T-helper 1 cell treated with Interleukin-12 subunit alpha and Interleukin-12 subunit beta and Interleukin-4 antibody, amounts not matched to agents 30 ng/mL and 1 ng/mL, for 36 hours (primary cell): ENCODE results near the gene PPP1R15B. TPM values are rescaled to one million over a fixed set of nuclear protein-coding genes. Genes with fewer than 3 reads are reported as not detected.
"Not testable (repeated sequence)": the region's sequence is repeated elsewhere in the genome, so short reads cannot be mapped to it uniquely, and the experiment has no call there.

Experiments
- intact Hi-C: fragments of 100-400 bp; cut with micrococcal nuclease; formaldehyde crosslinking; loops from one replicate; pipeline ENCODE4 v1.15.1; 2024
- total RNA-seq: library from RNA; stranded (reverse); gene quantifications from 2 replicates; pipeline ENCODE4 v1.2.3, GENCODE V29; 2022

Gene PPP1R15B
- total RNA-seq, 1 donor from 2014 or later: 75.6 TPM

DNA sequence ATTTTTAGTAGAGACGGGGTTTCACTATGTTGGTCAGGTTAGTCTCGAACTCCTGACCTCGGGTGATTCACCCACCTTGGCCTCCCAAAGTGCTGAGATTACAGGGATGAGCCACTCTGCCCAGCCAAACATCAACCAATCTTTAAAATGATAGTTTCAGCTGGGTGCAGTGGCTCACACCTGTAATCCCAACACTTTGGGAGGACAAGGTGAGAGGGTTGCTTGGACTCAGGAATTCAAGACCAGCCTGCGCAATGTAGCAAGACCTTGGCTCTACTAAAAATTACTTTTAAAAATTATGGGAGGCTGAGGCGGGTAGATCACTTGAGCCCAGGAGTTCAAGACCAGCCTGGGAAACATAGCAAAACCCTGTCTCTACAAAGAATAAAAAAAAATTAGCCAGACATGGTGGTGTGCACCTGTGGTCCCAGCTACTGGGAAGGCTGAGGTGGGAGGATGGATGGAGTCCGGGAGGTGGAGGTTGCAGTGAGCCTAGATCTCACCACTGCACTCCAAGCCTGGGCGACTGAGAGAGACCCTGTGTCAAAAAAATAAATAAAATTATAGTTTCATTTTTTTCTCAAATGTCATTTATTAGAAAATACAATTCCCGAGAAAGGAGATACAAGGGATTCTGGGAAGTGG is 10.6 kb upstream of the PPP1R15B start:
- intact Hi-C loops: not testable (repeated sequence)

DNA sequence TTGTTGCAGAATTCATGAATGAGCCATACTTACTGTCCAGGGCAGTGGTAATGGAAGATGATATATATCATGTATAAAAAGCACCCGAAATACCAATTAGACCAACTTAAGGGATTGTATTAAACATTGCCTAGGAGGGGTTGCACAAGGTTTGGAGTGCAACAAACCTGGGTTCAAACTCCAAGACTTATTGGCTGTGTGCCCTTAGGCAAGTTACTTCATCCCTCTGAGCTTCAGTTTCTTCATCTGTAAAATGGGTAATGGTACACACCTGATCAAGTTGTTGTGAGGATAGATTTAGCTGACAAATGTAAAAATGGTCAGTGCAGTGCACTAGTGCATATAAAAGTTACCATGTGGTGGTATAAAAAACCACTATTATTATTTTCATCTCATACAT is 9.8 kb upstream of the PPP1R15B start:
- intact Hi-C loops: no loop called here

DNA sequence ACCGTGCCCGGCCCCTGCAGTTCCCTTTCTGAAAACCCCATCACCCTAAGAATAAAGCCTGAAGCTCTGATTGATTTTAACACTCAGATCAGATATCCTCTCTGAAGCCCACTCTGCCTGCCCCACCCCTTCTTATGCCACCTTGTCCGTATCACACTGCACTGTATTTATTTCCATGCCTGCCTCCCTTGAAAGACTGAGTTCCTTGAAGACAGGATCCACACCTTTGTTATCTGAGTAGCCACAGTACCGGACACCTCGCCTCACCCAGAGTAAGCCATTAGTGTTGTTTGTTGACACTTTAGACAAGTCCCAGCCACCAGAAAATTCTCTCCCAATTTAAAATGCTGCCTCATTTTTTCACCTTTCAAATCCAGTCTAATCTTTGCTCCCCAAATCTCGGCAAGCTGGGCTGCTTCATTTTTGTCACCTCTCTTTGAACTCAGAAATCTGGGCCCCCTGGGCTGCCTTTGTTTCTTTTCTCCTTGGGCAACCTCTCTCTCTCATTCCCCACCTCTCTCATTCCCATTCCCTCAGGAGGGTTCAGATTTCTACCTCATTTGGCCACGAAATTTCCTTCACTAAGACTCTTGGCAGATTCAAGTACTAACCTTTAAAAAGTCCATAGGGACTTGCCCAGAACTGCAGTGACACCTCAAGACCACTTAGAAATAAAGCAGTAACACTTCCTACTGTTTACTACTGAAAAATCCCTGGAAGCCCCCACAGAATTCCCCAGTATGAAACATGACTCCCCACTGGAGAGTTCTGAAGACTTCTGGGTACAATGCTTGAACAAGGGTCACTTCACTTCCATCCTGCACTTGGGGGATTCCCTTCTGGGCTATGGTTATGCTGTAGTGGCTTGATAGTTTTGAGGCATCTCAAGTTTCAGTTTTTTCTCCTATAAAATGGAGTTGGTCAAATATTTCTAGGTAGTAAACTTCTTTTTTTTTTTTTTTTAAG is 8.7 kb upstream of the PPP1R15B start:
- intact Hi-C loops: no loop called here

DNA sequence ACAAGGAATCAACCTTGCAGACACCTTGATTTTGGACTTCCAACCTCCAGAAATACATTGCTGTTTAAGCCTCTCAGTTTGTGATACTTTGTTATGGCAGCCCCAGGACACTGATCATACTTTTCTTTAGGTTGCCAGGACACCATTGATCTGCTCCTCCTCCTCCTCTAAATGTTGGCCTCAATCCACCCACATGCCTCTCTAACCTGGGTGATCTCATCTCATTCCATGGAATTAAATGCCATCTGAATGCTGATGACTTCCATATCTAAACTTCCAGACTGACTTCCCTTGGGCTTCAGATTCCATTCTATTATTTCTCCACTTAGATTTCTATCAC is 7.4 kb upstream of the PPP1R15B start:
- intact Hi-C loops: no loop called here

DNA sequence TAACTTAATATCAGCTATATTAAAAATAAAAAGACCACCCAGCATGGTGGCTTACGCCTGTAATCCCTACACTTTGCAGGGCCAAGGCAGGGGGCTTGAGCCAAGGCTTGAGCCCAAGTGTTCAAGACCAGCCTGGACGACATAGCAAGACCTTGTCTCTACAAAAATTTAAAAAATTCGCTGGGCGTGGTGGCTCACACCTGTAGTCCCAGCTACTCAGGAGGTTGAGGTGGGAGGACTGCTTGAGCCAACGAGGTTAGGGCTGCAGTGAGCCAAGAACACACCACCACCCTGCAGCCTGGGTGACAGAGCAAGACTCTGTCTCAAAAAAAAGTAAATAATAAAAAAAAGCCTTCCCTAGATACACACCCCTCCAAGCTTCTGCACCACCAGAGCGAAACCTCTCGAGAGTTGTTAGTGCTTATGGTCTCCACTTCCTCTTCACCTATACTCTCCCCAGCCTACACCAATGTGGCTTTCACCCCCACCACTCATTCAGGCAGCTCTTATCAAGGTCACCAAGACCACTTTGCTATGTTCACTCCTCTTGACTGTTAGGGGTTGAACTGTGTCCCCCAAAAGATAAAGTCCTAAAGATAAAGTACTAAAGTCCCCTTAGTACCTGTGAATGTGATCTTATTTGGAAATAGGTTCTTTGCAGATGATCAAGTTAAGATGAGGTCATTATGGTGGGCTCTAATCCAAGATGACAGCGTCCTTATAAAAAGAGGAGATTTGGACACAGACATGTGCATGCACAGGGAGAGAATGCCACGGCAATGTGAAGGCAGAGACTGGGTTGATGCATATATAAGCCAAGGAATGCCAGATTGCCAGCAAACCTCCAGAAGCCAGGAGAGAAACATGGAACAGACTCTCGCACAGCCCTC is 6.8 kb upstream of the PPP1R15B start:
- intact Hi-C loops: no loop called here

DNA sequence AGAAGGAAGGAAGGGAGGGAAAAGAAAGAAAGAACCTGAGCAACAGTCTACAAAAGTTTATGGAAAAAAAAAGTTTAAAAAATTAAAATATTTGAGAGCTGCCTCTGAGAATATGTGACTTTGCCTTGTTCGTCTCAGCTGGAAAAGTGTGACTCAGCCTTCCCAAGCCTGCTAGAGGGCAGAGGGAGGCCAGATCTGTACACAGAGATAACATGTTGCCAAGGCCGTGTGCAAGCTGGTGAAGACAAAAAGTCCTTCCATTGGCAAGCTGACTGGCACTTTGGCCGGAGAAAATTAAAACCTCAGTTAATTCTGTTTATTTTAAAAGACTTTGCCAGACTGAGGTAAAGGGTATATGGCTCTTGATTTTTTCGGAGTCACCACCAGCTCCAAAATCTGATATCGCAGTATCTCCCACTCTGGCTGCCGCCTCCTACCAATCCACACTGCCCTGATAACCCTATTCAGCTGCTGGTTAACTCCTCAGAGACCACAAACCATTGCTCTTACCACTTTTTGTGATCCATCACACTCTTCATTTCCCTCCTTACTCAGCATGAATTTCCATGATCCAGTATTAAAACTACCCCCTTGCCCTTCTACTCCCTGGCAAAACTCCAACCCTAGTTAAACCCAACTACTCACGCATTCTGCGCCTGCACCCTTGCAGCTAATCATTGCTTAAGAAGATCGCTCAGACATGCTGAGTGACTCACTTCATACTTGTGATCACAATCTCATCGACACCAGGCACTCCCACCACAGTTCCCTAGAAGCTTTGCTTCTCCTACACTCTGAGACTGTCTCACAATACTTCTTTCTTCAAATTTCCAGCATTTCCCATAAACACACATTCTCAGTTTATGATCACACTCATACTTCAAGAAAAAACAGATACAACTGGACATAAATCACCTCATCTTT is 5.7 kb upstream of the PPP1R15B start:
- intact Hi-C loops: no loop called here

DNA sequence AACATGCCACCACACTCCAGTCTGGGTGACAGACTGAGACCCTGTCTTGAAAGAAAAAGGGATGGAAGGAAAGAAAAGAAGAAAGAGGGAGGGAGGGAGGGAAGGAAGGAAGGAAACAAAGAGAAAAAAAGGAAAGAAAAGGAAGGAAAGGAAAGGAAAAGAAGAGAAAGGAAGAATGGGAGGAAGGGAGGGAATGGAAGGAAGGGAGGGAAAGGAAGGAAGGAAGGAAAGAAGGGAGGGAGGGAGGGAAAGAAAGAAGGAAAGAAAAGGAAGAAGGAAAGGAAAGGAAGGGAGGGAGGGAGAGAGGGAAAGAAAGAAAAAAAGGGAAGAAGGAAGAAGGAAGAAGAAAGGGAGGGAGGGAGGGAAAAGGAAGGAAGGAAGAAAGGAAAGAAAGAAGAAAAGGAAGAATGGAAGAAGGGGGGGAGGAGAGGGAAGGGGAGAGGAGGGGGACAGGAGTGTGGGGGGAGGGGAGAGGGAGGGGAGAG is 5.0 kb upstream of the PPP1R15B start:
- intact Hi-C loops: no loop called here

DNA sequence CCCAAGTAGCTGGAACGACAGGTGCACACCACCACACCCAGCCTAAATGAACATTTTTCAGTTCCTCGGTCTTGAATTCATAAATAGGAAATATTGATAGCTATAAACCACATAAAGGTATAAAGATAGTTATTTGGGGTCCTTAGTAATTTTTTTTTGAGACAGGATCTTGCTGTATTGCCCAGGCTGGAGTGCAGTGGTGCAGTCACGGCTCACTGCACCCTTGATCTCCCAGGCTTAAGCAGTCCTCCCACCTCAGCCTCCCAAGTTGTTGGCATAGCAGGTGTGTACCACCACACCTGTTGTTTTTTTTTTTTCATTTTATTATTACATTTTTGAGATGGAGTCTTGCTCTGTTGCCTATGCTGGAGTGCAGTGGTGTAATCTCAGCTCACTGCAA is 3.7 kb upstream of the PPP1R15B start:
- intact Hi-C loops: no loop called here

DNA sequence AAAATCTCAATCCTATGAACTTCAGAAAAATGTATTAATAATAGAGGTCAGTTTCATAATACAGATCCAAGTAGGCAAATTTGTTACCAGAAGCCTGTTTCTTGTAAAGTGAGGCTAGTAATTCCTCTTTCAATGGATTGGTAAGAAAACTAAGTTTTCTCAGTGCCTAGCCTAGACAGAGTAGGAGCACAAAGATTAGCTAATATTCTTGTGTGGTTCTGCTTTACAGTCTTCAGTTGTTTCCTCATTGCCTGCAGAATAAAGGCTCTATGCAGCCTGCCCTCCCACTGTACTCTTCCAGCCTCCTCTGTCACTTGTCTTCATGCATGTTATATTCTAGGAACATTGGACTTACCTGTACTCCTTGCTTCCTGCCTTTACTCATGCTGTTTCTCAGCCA is 2.4 kb upstream of the PPP1R15B start:
- intact Hi-C loops: loop anchor here (5.0 kb wide), 2 partner anchors 798 to 1087 kb away; partner anchors contain the start of gene DSTYK

DNA sequence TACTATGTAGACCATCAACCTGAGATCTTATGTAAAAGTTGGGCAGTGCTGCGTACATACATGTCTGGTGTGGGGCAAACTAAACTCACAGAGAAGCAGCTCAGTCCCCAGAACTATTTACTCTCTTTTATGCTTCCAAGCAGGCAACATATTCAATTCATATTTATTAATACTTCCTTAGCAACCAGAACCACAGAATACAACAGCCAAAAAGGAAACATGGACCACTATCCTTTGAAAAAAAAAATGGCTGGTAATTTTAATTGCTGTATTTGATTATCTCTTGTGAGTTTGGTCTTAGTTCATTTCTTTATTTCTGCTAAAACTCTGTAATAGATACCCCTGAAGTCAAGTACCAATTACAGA is 1.5 kb upstream of the PPP1R15B start:
- intact Hi-C loops: loop anchor here (2.0 to 5.0 kb wide), 3 partner anchors 18 to 1086 kb away; partner anchors contain the start of gene DSTYK

DNA sequence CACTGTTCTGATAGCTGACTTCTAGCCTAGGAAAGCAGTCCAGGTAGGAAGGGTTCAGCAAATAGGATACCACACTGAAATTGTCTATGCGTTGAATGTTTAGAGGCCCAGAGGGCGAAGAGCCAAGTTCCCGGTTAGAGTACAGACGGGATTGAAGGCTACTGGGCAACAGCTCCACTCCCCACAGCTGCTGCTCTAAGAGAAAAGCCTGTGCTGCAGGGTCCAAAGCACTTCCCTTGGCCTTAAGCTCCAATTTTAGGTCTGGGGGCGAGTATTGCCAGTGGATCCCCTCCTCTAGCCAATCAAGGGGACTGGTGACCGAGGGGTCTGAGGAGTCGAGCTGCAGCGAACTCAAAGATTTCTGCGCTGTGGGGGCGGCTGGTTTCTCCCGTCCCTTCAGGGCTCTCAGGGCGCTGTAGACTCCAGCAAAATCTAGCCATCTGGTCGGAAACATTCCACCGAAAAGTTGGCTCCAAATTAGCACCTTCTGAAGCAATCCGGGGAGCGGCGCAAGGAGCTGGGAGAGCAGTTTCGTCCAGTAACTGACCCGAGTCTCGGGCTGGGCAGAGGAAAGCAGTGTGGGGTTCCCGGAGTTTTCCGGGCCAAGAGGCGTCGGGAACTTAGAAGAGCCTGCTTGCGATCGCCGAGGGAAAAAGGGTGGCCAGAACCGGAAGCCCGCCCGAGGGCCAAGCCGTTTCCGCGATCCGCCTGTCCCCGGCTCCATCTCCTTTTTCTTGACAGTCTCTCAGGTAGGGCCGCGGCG is 748 bp downstream of the PPP1R15B start:
- intact Hi-C loops: loop anchor here (1.0 to 5.0 kb wide), 12 partner anchors 83 to 1522 kb away; partner anchors contain the start of genes DSTYK, MDM4, PIK3C2B and RABIF

DNA sequence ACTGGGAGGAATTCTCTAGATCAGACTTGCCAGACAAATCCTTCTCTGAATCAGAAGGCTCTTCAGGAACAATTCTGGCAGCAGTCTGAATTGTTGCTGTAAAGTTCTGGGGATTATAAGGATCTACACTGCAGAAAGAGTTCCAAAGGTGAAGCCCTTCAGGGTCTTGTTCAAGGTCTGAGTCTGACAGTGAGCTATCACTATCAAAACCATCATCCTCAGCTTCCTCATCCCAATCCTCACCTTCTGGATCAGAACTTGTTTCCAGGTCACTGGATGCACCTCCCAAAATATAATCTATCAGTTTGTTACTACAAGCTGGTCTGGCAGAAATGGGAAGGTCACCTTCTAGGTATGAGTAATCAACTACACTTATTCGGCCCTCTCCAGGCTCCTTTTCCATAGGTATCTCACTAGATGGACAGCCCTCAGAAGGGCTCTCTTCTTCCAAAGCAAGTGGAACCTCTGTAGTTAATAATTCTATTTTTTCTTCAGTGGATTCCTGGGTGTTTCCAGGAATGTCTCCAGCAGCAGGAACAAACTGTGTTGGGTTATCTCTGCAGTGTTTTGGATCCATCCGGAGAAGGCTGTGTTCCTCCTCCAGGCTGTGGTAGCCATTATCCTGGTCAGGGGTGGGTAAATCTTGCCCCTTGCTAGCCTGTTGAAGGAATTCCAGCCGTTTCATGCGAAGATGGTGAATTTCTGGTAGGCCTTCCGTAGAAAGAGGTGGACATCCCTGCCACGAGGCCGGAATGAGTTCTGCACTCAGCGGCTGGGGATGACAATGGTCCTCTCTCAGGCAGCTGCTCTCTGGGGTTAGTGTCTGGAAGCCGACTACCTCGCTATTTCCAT is 1.6 kb downstream of the PPP1R15B start:
- intact Hi-C loops: loop anchor here (2.0 to 10.0 kb wide), 5 partner anchors 783 to 1595 kb away; partner anchors contain the start of genes ATP2B4, DSTYK, PCAT6 and RABIF

DNA sequence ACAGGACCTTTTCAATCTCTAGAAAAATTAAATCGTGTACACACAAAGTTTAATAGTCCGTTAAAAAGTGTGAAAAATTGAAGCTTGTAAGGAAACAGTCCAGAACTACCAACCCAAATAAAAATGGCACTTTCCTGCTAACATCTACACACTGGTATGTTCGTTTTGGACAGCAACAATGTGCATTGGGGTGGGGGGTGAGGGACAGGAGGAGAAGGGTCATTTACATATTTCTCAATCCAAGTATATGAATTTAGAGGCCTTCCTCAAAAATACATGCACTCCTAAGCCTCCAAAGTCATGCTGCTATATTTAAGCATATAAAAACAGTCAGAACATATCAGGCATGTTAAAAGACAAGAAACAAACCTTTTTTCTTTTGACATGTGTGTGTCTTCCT is 2.5 kb downstream of the PPP1R15B start:
- intact Hi-C loops: loop anchor here (5.0 to 10.0 kb wide), 2 partner anchors 782 to 1594 kb away; partner anchors contain the start of genes ATP2B4 and PCAT6

DNA sequence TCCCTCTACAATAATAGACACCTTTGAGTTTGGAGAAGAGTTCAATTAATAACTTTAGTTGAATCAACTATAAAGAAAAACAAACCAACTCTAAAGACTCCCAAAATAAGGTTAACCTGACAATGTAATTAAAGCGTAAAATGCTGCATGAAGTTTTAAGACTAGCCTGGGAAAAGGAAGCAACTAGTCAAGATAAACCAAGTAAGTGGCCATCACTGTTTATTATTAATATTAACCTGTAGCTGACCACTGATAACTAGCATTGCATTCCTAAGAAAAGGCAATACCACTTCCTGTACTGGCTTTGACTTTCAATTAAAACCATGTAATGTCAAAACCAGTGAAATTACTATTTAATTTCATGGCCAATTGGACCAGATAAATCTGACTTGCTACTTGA is 3.0 kb downstream of the PPP1R15B start:
- intact Hi-C loops: loop anchor here (5.0 to 10.0 kb wide), 2 partner anchors 781 to 1594 kb away; partner anchors contain the start of genes ATP2B4 and PCAT6

DNA sequence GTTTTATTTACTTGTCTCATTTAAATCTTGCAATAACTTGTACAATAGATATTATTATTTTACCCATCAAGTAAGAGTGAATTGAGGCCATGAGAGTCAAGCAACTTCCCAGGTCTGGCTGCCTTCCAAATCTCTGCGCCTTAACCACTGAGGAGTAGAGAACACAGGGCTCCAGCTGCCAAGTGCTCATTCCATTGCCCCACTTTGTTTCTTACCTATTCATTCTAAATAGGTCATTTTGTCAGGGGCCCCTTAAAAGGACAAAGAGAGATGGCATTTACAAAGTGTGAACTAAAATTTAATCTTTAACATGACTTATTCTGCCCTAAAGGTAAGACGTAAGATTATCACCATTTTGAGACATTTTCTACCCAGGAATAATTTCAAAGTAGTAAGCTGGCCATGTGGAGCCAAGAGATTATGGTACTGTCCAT is 3.5 kb downstream of the PPP1R15B start:
- intact Hi-C loops: loop anchor here (5.0 to 10.0 kb wide), 2 partner anchors 781 to 1593 kb away; partner anchors contain the start of genes ATP2B4 and PCAT6

DNA sequence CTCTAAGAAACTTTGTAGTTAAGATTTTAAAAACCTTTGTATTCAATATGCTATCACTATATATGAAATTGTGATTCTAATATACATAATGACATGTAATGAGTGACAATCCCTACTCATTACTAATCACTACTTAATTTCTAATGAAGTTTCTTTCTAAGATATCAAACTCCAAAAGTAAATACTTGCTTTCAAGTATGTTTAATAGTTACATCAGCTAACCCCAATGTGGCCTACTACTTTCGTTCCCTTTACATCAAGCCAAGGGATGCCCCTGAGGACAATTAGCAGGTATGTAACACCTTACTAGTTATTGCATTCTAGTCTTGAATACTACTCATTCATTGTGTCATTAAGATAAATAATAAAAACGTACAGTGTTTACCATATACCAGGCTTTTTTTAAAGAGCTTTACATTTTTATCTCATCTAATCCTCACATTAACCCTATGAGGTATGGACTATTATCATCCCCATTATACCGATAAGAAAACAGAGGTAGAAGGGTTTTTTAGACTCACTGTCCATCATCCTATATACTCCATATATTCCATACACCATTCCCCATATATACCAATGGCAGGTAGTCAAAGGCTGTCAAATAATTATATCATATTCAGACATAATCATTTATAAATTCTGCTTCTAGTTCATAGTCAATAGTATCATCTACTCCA is 4.2 kb downstream of the PPP1R15B start:
- intact Hi-C loops: loop anchor here (1.0 to 10.0 kb wide), 3 partner anchors 9 to 1593 kb away; partner anchors contain the start of genes ATP2B4 and PCAT6

DNA sequence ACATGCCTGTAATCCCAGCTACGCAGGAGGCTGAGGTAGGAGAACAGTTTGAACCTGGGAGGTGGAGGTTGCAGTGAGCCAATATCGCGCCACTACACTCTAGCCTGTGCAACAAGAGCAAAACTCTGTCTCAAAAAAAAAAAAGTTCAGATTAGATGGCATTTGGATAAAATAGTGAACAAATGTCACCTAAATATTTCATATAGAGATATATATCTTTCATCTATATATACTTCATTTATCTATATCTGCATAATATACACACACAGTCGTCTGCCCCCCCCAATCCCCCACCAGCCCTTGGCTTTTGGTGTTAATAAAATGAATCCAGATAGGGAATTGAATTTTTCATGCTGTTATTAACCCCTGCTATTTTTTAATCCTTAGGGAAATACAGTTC is 5.0 kb downstream of the PPP1R15B start:
- intact Hi-C loops: loop anchor here (1.0 to 10.0 kb wide), 3 partner anchors 8 to 1592 kb away; partner anchors contain the start of genes ATP2B4 and PCAT6
